ENCODE data around the gene SH3BGRL2. TPM values are rescaled to one million over a fixed set of nuclear protein-coding genes. Genes with fewer than 3 reads are reported as not detected.

The SH3BGRL2 gene
- total RNA-seq, 4 donors from 2014 or later: 24.4 to 52.3 (median 33.2) TPM

DNA sequence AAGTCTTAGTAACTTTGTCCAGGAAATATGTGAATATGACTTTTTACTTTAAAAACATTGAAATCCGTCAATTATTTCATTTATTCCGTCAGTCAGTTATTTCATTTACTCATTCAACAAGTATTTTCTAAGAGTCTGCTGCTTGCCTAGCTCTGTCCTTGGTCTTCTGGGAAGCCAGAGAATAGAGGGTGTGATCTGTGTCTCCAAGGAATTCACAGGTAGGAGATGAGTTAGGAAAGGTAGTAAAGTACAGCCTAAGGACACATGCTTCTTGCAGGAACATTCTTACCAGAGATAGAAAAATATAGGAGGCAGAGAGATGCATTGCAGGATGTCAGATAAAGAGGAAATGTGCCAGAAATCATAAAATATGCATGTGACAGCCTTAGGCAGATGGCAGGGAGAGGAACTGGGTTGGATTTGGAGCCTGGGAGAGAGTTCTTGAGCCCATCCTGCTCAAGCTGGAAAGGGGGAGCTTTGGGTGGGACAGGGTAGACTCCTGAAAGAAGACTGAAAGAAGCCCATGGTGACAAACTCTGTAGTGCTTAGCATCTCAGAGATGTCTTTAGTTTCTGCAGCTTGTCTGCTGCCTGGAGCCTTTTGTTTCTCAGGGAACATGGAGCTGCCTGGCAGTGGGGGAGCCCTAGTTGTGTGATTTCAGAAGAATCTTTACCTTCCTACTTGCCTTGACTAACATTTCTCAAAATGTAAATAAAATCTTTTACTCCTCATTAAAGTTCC is 3.5 kb downstream of the SH3BGRL2 start:
- Histone ChIP-seq H3K9me3 (no peaks in the 10 kb centered on the region), H3K4me3 (peak overlapping the region in 1 of 2 donors; percentile 78), H3K36me3 (no peaks in the 10 kb centered on the region), H3K27me3 (no peaks in the 10 kb centered on the region), H3K27ac (peak overlapping the region in 2 of 4 donors; percentile 36 to 49), H3K4me1 (peaks cover 0 to 31% (median 3%) of the 10 kb centered on the region in 3 donors)
- whole genome bisulfite sequencing, 2 donors (ENCODE audit: low coverage in 1 of 2): 65 to 71% methylated on average over 2 of the region's 2 CpGs
- TF ChIP-seq, protein P1, sequence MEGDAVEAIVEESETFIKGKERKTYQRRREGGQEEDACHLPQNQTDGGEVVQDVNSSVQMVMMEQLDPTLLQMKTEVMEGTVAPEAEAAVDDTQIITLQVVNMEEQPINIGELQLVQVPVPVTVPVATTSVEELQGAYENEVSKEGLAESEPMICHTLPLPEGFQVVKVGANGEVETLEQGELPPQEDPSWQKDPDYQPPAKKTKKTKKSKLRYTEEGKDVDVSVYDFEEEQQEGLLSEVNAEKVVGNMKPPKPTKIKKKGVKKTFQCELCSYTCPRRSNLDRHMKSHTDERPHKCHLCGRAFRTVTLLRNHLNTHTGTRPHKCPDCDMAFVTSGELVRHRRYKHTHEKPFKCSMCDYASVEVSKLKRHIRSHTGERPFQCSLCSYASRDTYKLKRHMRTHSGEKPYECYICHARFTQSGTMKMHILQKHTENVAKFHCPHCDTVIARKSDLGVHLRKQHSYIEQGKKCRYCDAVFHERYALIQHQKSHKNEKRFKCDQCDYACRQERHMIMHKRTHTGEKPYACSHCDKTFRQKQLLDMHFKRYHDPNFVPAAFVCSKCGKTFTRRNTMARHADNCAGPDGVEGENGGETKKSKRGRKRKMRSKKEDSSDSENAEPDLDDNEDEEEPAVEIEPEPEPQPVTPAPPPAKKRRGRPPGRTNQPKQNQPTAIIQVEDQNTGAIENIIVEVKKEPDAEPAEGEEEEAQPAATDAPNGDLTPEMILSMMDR (IDR thresholded peaks at IDR 0.05): no peak
- TF ChIP-seq POLR2AphosphoS5 (IDR thresholded peaks at IDR 0.05) (no peak), POLR2A (IDR thresholded peaks at IDR 0.05) (no peak), EP300 (IDR thresholded peaks at IDR 0.05) (no peak)
- no peak for ATAC-seq

DNA sequence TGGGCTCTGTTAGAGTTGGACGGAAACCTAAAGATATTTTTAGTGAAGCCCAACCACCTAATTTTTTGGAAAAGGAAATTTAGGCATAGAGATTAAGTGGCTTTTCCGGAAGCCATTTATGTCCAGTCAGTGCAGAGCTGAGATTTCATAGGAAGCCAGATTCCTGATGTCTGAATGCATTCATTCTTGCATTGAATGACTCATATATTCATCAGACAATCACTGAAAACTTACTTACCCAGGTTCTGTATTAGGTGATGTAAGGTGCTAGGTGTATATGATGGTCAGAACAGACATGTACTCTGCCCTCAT is 4.1 kb downstream of the SH3BGRL2 start:
- Histone ChIP-seq H3K9me3 (no peaks in the 10 kb centered on the region), H3K27me3 (no peaks in the 10 kb centered on the region), H3K4me3 (no peak overlapping the region), H3K27ac (peak overlapping the region in 1 of 4 donors; percentile 36), H3K36me3 (no peaks in the 10 kb centered on the region), H3K4me1 (peaks cover 0 to 36% (median 3%) of the 10 kb centered on the region in 3 donors)
- 14 to 33% methylated on average over 1 to 2 of the region's 2 CpGs for WGBS, 2 donors (ENCODE audit: low coverage in 1 of 2)
- no peak for ATAC-seq
- TF ChIP-seq, protein P1 (IDR thresholded peaks at IDR 0.05): no peak
- TF ChIP-seq EP300 (IDR thresholded peaks at IDR 0.05): no peak

DNA sequence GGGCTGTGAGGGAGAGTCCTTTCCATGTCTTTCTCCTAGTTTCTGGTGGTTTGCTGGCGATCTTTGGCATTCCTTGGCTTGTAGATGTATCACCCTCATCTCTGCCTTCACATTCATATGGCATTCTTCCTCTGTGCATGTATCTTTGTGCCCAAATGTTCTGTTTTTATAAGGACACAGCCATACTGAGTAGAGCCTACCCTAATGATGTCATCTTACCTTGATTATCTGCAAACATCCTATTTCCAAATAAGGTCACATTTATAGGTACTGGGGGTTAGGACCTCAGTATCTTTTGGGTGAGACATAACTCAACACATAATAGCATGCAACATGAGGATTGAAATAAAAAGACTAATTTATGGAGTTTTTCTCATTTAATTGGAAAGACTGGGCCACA is 5.5 kb downstream of the SH3BGRL2 start:
- Histone ChIP-seq H3K27me3 (no peaks in the 10 kb centered on the region), H3K27ac (no peak overlapping the region), H3K4me3 (no peak overlapping the region), H3K36me3 (no peaks in the 10 kb centered on the region), H3K4me1 (peaks cover 0 to 37% (median 1%) of the 10 kb centered on the region in 3 donors), H3K9me3 (no peaks in the 10 kb centered on the region)
- no peak for ATAC-seq
- TF ChIP-seq EP300 (IDR thresholded peaks at IDR 0.05): no peak
- TF ChIP-seq, protein P1 (IDR thresholded peaks at IDR 0.05): no peak
- TF ChIP-seq POLR2A (IDR thresholded peaks at IDR 0.05): no peak
- no peak for TF ChIP-seq POLR2AphosphoS5 (IDR thresholded peaks at IDR 0.05)
- WGBS, 2 donors (ENCODE audit: low coverage in 1 of 2): 86 to 100% methylated on average over 1 of the region's 1 CpG

DNA sequence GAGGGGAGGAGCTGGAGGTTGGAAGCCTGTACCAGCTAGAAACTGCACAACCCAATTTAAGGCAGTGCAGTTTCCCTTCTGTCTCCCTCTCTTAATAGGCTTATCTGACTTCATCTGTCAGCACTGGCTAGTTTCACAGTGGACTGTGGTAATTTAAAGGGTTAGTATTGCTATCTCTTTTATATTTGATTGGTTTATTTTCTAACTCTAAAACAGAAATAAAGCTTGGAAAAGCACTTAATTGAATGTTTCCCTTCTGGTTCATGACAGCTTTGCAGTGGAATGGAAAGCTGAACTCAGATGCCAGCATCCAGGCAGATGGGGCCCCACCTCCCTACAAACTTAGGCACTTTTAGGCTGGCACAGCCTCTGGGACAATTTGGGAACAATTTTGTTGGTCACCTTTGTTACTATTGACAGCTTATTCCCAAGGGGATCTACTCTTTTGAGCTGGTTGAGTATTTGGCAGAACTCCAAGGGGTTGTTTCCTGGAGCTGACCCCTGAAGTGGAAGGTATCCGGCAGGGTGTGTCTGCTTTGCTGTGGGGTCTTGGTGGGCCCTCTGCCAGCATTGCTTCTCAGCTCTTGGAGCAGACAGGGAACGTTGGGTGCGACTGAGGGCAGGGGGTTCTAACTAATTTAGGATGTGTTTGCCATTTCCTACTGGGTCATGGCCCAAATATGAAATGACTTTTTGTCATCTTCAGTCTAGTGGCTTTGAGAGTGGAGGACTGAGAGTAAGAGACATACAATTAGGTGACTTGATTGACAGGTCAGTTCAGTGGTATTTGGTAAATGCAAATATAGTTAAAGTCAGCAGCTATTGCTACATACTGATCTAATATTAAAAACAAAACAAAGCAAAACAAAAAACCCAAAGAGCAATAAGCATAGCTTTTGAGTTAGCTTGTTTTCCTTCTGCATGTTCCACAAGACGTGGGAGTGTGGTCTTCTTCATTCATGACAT is 9.3 kb downstream of the SH3BGRL2 start:
- H3K4me1 ChIP-seq: peaks cover 0 to 20% (median 0%) of the 10 kb centered on the region in 3 donors
- TF ChIP-seq EP300 (IDR thresholded peaks at IDR 0.05): no peak
- TF ChIP-seq, protein P1 (IDR thresholded peaks at IDR 0.05): no peak
- no peak for TF ChIP-seq POLR2AphosphoS5 (IDR thresholded peaks at IDR 0.05)
- no peak for TF ChIP-seq POLR2A (IDR thresholded peaks at IDR 0.05)
- no peaks in the 10 kb centered on the region for H3K27me3 ChIP-seq
- no peaks in the 10 kb centered on the region for H3K9me3 ChIP-seq
- WGBS, 2 donors (ENCODE audit: low coverage in 1 of 2): 48 to 85% methylated on average over 2 to 4 of the region's 4 CpGs
- peak; percentile 16 for ATAC-seq
- H3K4me3 ChIP-seq: no peak overlapping the region
- H3K27ac ChIP-seq: no peak overlapping the region
- H3K36me3 ChIP-seq: no peaks in the 10 kb centered on the region

All from gastroesophageal sphincter (tissue), 4 donors.